Skeletal muscle satellite cell (primary cell): ENCODE measurements around the gene ZNF311.
A peak's percentile ranks its signal among the peaks of the same experiment; 100 is the strongest.

Experiments used
- H3K27me3 ChIP-seq: 2 replicates; pipeline ENCODE4 v1.7.0; 2013; ENCODE audit warnings: low read length; ENCODE audit not compliant: control insufficient read depth, insufficient read depth
- H3K36me3 ChIP-seq: 2 replicates; pipeline ENCODE4 v1.7.0; 2013; ENCODE audit warnings: mild to moderate bottlenecking, control low read depth, low read length; ENCODE audit not compliant: insufficient read depth
- H3K4me1 ChIP-seq: 2 replicates; pipeline ENCODE4 v1.7.0; 2013; ENCODE audit warnings: low read length; ENCODE audit not compliant: control insufficient read depth, insufficient read depth
- H3K4me2 ChIP-seq: 2 replicates; pipeline ENCODE4 v1.7.0; 2013; ENCODE audit warnings: mild to moderate bottlenecking, low read length
- H3K4me3 ChIP-seq: 2 replicates; pipeline ENCODE4 v1.7.0; 2013; ENCODE audit warnings: low read length
- H3K9ac ChIP-seq: 2 replicates; pipeline ENCODE4 v1.7.0; 2013; ENCODE audit warnings: mild to moderate bottlenecking, low read depth, low read length, moderate library complexity
- H3K9me3 ChIP-seq: replicated peaks from 2 replicates; pipeline ENCODE4 v1.7.0; 2013; ENCODE audit warnings: mild to moderate bottlenecking, control low read depth, low read length

Gene ZNF311

GRCh38 chr6:29014729-29015608 is 9.9 kb upstream of the ZNF311 start:
- H3K4me1 ChIP-seq = no peaks in the 10 kb centered on the region
- no peaks in the 10 kb centered on the region for H3K36me3 ChIP-seq
- H3K9me3 ChIP-seq = no peaks in the 10 kb centered on the region
- H3K27me3 ChIP-seq = peaks cover 27% of the 10 kb centered on the region
- no peak overlapping the region for H3K4me2 ChIP-seq
- H3K9ac ChIP-seq = no peak overlapping the region
- no peak overlapping the region for H3K4me3 ChIP-seq

- Histone ChIP-seq H3K27me3 (peaks cover 21% of the 10 kb centered on the region), H3K9ac (no peak overlapping the region)
These were observed 6.2 kb upstream of the ZNF311 start for GRCh38 chr6:29011276-29011734.

GRCh38 chr6:29009358-29009757 is 4.2 kb upstream of the ZNF311 start:
- Histone ChIP-seq H3K4me1 (no peaks in the 10 kb centered on the region), H3K4me3 (no peak overlapping the region), H3K36me3 (no peaks in the 10 kb centered on the region), H3K27me3 (peaks cover 21% of the 10 kb centered on the region), H3K4me2 (no peak overlapping the region), H3K9me3 (no peaks in the 10 kb centered on the region), H3K9ac (no peak overlapping the region)

More at GRCh38 chr6:29011276-29011734, 6.2 kb upstream of the ZNF311 start:
- H3K4me3 ChIP-seq = peak overlapping the region; percentile 76
- no peaks in the 10 kb centered on the region for H3K9me3 ChIP-seq
- H3K4me1 ChIP-seq = no peaks in the 10 kb centered on the region
- peak overlapping the region; percentile 80 for H3K4me2 ChIP-seq
- H3K36me3 ChIP-seq = no peaks in the 10 kb centered on the region

- Histone ChIP-seq H3K36me3 (no peaks in the 10 kb centered on the region), H3K9me3 (no peaks in the 10 kb centered on the region), H3K4me2 (no peak overlapping the region), H3K27me3 (peaks cover 13% of the 10 kb centered on the region), H3K4me1 (no peaks in the 10 kb centered on the region), H3K9ac (no peak overlapping the region), H3K4me3 (no peak overlapping the region)
These were observed 3.0 kb upstream of the ZNF311 start for GRCh38 chr6:29008089-29008488.

GRCh38 chr6:28996844-28997510 is 8.1 kb downstream of the ZNF311 start:
- no peaks in the 10 kb centered on the region for H3K27me3 ChIP-seq
- no peak overlapping the region for H3K9ac ChIP-seq
- H3K4me3 ChIP-seq = no peak overlapping the region
- H3K4me1 ChIP-seq = no peaks in the 10 kb centered on the region
- no peaks in the 10 kb centered on the region for H3K9me3 ChIP-seq
- no peaks in the 10 kb centered on the region for H3K36me3 ChIP-seq
- H3K4me2 ChIP-seq = no peak overlapping the region

- H3K4me2 ChIP-seq = no peak overlapping the region
- no peaks in the 10 kb centered on the region for H3K4me1 ChIP-seq
- no peaks in the 10 kb centered on the region for H3K36me3 ChIP-seq
- H3K4me3 ChIP-seq = no peak overlapping the region
- H3K27me3 ChIP-seq = no peaks in the 10 kb centered on the region
- no peaks in the 10 kb centered on the region for H3K9me3 ChIP-seq
- no peak overlapping the region for H3K9ac ChIP-seq
These were observed 9.9 kb downstream of the ZNF311 start for GRCh38 chr6:28995093-28995650.

GRCh38 chr6:28988536-28989311 is 16.4 kb downstream of the ZNF311 start:
- Histone ChIP-seq H3K4me3 (peak overlapping the region; percentile 48), H3K9me3 (no peaks in the 10 kb centered on the region), H3K27me3 (no peaks in the 10 kb centered on the region), H3K4me2 (peak overlapping the region; percentile 37), H3K4me1 (peaks cover 3% of the 10 kb centered on the region), H3K36me3 (no peaks in the 10 kb centered on the region), H3K9ac (peak overlapping the region; percentile 36)

GRCh38 chr6:28985462-28986164 is 19.5 kb downstream of the ZNF311 start:
- H3K4me1 ChIP-seq = peaks cover 12% of the 10 kb centered on the region
- H3K4me2 ChIP-seq = peak overlapping the region; percentile 82
- H3K27me3 ChIP-seq = no peaks in the 10 kb centered on the region
- H3K9ac ChIP-seq = peak overlapping the region; percentile 60
- no peaks in the 10 kb centered on the region for H3K36me3 ChIP-seq
- H3K9me3 ChIP-seq = no peaks in the 10 kb centered on the region
- peak overlapping the region; percentile 66 for H3K4me3 ChIP-seq

- Histone ChIP-seq H3K9me3 (no peaks in the 10 kb centered on the region), H3K36me3 (no peaks in the 10 kb centered on the region), H3K4me3 (no peak overlapping the region), H3K27me3 (no peaks in the 10 kb centered on the region), H3K9ac (no peak overlapping the region), H3K4me2 (no peak overlapping the region), H3K4me1 (peaks cover 16% of the 10 kb centered on the region)
These were observed 21.3 kb downstream of the ZNF311 start for GRCh38 chr6:28983838-28984237.

- H3K4me3 ChIP-seq = peak overlapping the region; percentile 82
- H3K4me1 ChIP-seq = peaks cover 16% of the 10 kb centered on the region
- no peaks in the 10 kb centered on the region for H3K9me3 ChIP-seq
- H3K4me2 ChIP-seq = peak overlapping the region; percentile 79
- no peaks in the 10 kb centered on the region for H3K36me3 ChIP-seq
- peak overlapping the region; percentile 72 for H3K9ac ChIP-seq
- H3K27me3 ChIP-seq = no peaks in the 10 kb centered on the region
These were observed 22.4 kb downstream of the ZNF311 start for GRCh38 chr6:28982476-28983266.
